ENCODE results near the gene TOMM34.
A peak's percentile ranks its signal among the peaks of the same experiment; 100 is the strongest.

TOMM34 gene

GRCh38 chr20:44969300-44969894, 9.2 kb upstream of the TOMM34 start:
- H3K9ac ChIP-seq (ENCODE audit: low read depth, low read length) = no peak overlapping the region
- no peaks in the 10 kb centered on the region for H3K9me3 ChIP-seq (ENCODE audit: control insufficient read depth, insufficient read depth, low read length)
- peaks cover 10% of the 10 kb centered on the region for H3K36me3 ChIP-seq (ENCODE audit: insufficient read depth, low read length)
- peaks cover 14% of the 10 kb centered on the region; the same call in 1 of the 2 replicates for H3K4me1 ChIP-seq (ENCODE audit: insufficient read depth, low read length)

- H3K4me1 ChIP-seq (ENCODE audit: insufficient read depth, low read length) = peaks cover 14% of the 10 kb centered on the region; the same call in 1 of the 2 replicates
- H3K36me3 ChIP-seq (ENCODE audit: insufficient read depth, low read length) = no peaks in the 10 kb centered on the region
- peak overlapping the region; percentile 81 for H3K9ac ChIP-seq (ENCODE audit: low read depth, low read length)
- no peaks in the 10 kb centered on the region for H3K9me3 ChIP-seq (ENCODE audit: control insufficient read depth, insufficient read depth, low read length)
Measured at GRCh38 chr20:44967207-44967807, 7.1 kb upstream of the TOMM34 start.

GRCh38 chr20:44966030-44966961, 6.1 kb upstream of the TOMM34 start, which contains the start of gene STK4:
STK4 (plus strand) TSS chr20:44966512; CDS start chr20:44966569, 57 bp downstream.
- H3K9ac ChIP-seq (ENCODE audit: low read depth, low read length) = peak within 1 kb of the TSS; percentile 81
- no peaks in the 10 kb centered on the region for H3K9me3 ChIP-seq (ENCODE audit: control insufficient read depth, insufficient read depth, low read length)
- H3K36me3 ChIP-seq (ENCODE audit: insufficient read depth, low read length) = no peaks in the 10 kb centered on the region
- peaks cover 14% of the 10 kb centered on the region for H3K4me1 ChIP-seq (ENCODE audit: insufficient read depth, low read length)

GRCh38 chr20:44965651-44966029, 5.4 kb upstream of the TOMM34 start:
- Histone ChIP-seq H3K9ac (ENCODE audit: low read depth, low read length) (peak overlapping the region; percentile 81; the same call in 1 of the 2 replicates), H3K36me3 (ENCODE audit: insufficient read depth, low read length) (no peaks in the 10 kb centered on the region), H3K4me1 (ENCODE audit: insufficient read depth, low read length) (peaks cover 12% of the 10 kb centered on the region), H3K9me3 (ENCODE audit: control insufficient read depth, insufficient read depth, low read length) (no peaks in the 10 kb centered on the region)

DNA sequence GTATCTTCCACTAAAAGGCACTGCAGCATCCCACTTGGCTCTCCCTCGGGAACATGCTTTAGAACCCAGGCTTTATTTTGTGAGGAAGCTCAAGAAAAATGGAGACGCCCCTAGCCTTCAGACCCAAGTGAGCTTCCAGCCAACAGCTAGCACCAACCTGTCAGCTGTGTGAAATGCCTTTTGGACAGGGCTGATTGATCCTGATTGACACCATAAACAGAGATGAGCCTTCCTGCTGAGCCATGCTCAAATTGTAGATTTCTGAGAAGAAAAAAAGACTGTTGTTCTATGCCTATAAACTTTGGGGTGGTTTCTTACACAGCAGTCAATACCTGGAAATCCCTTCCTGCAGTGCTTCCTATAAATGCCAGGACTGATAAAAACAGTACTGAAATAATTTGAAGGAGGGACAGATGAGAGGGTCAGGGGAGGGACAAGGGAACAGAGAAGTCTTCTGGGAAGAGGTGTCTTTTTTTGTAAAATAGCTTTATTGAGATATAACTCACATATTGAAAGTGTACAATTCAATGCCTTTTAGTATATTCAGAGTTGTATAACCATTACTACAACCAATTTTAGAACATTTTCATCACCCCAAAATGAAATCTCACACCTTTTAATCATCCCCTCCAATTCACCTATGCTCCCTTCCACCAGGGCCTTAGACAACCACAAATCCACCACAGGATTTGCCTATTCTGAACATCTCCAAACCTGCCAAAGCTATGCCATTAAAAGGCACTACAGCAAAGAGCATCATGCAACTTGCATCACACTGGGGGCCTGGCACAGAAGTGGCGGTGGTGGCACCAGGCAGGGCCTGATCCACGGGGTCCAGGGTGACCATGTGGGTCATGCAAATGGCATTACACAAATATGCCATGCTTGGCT, 3.4 kb upstream of the TOMM34 start:
- Histone ChIP-seq H3K9ac (ENCODE audit: low read depth, low read length) (no peak overlapping the region), H3K36me3 (ENCODE audit: insufficient read depth, low read length) (no peaks in the 10 kb centered on the region), H3K4me1 (ENCODE audit: insufficient read depth, low read length) (peaks cover 10% of the 10 kb centered on the region), H3K9me3 (ENCODE audit: control insufficient read depth, insufficient read depth, low read length) (no peaks in the 10 kb centered on the region)

DNA sequence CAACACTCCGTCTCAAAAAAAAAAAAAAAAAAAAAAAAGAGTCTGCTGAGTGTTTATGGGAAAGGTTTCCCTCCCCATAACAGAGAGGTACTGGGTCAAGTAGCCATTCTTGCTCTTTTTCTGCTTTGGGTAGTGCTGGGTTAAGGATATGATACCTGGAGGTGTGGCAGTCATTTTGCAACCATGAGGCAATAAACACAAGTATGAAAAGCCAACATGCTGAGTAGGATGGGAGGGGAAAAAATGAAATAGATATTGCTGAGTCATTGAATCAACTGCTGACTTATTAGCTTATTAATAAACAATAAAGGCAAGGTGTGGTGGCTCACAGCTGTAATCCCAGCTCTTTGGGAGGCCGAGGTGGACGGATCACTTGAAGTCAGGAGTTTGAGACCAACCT, 2.3 kb upstream of the TOMM34 start:
- H3K9me3 ChIP-seq (ENCODE audit: control insufficient read depth, insufficient read depth, low read length) = no peaks in the 10 kb centered on the region
- H3K4me1 ChIP-seq (ENCODE audit: insufficient read depth, low read length) = peaks cover 10% of the 10 kb centered on the region
- no peak overlapping the region for H3K9ac ChIP-seq (ENCODE audit: low read depth, low read length)
- no peaks in the 10 kb centered on the region for H3K36me3 ChIP-seq (ENCODE audit: insufficient read depth, low read length)

- Histone ChIP-seq H3K9ac (ENCODE audit: low read depth, low read length) (no peak overlapping the region), H3K36me3 (ENCODE audit: insufficient read depth, low read length) (no peaks in the 10 kb centered on the region), H3K9me3 (ENCODE audit: control insufficient read depth, insufficient read depth, low read length) (no peaks in the 10 kb centered on the region), H3K4me1 (ENCODE audit: insufficient read depth, low read length) (peaks cover 10% of the 10 kb centered on the region)
Measured at GRCh38 chr20:44961870-44962267, 1.7 kb upstream of the TOMM34 start.

- Histone ChIP-seq H3K9me3 (ENCODE audit: control insufficient read depth, insufficient read depth, low read length) (no peaks in the 10 kb centered on the region), H3K4me1 (ENCODE audit: insufficient read depth, low read length) (peaks cover 10% of the 10 kb centered on the region), H3K9ac (ENCODE audit: low read depth, low read length) (no peak overlapping the region), H3K36me3 (ENCODE audit: insufficient read depth, low read length) (no peaks in the 10 kb centered on the region; the same call in 1 of the 2 replicates)
Measured at GRCh38 chr20:44961011-44961869, 1.0 kb upstream of the TOMM34 start.

- H3K36me3 ChIP-seq (ENCODE audit: insufficient read depth, low read length) = peaks cover 13% of the 10 kb centered on the region; the same call in 1 of the 2 replicates
- H3K9me3 ChIP-seq (ENCODE audit: control insufficient read depth, insufficient read depth, low read length) = no peaks in the 10 kb centered on the region
- peak overlapping the region; percentile 74 for H3K9ac ChIP-seq (ENCODE audit: low read depth, low read length)
- H3K4me1 ChIP-seq (ENCODE audit: insufficient read depth, low read length) = peaks cover 10% of the 10 kb centered on the region
Measured at GRCh38 chr20:44959638-44960102, 527 bp downstream of the TOMM34 start.

DNA sequence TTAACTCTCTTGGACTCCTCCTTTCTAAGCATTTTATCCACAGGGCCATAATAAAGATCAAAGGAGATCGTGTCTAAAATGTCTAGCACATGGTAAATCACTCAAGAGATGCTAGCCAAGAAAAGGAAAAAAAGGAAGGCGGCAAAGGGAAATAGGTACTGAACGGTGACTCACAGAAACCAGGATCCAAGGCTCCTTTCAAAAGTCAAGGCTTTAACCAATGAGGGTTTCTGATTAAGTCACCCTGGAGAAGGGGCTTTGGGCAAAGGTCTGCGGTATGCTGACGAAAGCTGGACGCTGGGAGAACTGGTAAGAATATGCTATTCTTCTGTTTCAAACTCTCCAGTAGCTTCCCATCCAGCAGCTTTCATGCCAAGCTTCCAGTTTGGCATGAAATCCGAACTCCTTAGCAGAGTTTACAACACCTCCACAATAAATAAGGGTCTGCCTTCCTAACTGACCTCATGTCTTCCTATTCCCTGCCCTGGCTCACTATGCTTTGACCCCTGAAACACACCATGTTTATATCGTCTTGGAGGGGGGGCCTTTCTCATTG, 1.0 kb downstream of the TOMM34 start:
- Histone ChIP-seq H3K4me1 (ENCODE audit: insufficient read depth, low read length) (peaks cover 10% of the 10 kb centered on the region), H3K9me3 (ENCODE audit: control insufficient read depth, insufficient read depth, low read length) (no peaks in the 10 kb centered on the region), H3K36me3 (ENCODE audit: insufficient read depth, low read length) (peaks cover 16% of the 10 kb centered on the region; the same call in 1 of the 2 replicates), H3K9ac (ENCODE audit: low read depth, low read length) (peak overlapping the region; percentile 74)

DNA sequence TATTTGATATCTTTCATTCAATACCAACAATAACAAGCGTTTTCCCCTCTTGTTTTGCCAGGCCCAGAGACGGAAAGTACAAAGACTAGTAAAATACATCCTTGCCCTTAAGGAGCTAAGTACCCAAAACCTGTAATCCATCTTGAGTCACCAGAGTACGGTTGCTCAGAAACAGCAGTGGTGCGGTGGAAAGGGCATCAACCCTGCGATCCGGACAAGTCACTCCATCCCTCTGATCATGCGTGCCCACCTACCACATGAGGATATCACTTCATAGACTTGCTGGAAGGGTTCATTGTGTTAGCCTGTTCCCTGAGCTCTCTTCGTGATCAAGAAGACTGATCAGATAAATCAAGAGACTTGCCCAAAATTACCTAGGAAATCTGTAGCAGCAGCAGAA, 1.9 kb downstream of the TOMM34 start:
- peaks cover 10% of the 10 kb centered on the region for H3K4me1 ChIP-seq (ENCODE audit: insufficient read depth, low read length)
- no peaks in the 10 kb centered on the region for H3K9me3 ChIP-seq (ENCODE audit: control insufficient read depth, insufficient read depth, low read length)
- no peak overlapping the region for H3K9ac ChIP-seq (ENCODE audit: low read depth, low read length)
- peaks cover 18% of the 10 kb centered on the region; the same call in 1 of the 2 replicates for H3K36me3 ChIP-seq (ENCODE audit: insufficient read depth, low read length)

GRCh38 chr20:44956410-44956809, 3.8 kb downstream of the TOMM34 start:
- no peak overlapping the region for H3K9ac ChIP-seq (ENCODE audit: low read depth, low read length)
- H3K4me1 ChIP-seq (ENCODE audit: insufficient read depth, low read length) = peaks cover 10% of the 10 kb centered on the region
- H3K9me3 ChIP-seq (ENCODE audit: control insufficient read depth, insufficient read depth, low read length) = no peaks in the 10 kb centered on the region
- peaks cover 29% of the 10 kb centered on the region; the same call in 1 of the 2 replicates for H3K36me3 ChIP-seq (ENCODE audit: insufficient read depth, low read length)

GRCh38 chr20:44955270-44955669, 4.9 kb downstream of the TOMM34 start:
- H3K9me3 ChIP-seq (ENCODE audit: control insufficient read depth, insufficient read depth, low read length) = no peaks in the 10 kb centered on the region
- no peak overlapping the region for H3K9ac ChIP-seq (ENCODE audit: low read depth, low read length)
- H3K36me3 ChIP-seq (ENCODE audit: insufficient read depth, low read length) = peaks cover 35% of the 10 kb centered on the region
- peaks cover 4% of the 10 kb centered on the region; the same call in 1 of the 2 replicates for H3K4me1 ChIP-seq (ENCODE audit: insufficient read depth, low read length)

Data from ES-I3 (cell line).